Right cardiac atrium (tissue), 5 donors: ENCODE measurements around the gene LIG1. TPM values are rescaled to one million over a fixed set of nuclear protein-coding genes. Genes with fewer than 3 reads are reported as not detected.
"Not testable (repeated sequence)": the region's sequence is repeated elsewhere in the genome, so short reads cannot be mapped to it uniquely, and the experiment has no call there.

Experiments used
- ATAC-seq, 2 donors: fragments of 200-7000 bp; cut with Tn5 transposase; one replicate each; pipeline versions ENCODE4 v1.8.0 to v1.9.1; 2020; ENCODE audit warnings: moderate library complexity in 2 of 2, mild to moderate bottlenecking in 1 of 2
- DNase-seq, 3 donors: peaks; one replicate each; pipeline ENCODE4 v3.0.0-alpha.2; 2020
- H3K27ac ChIP-seq: one replicate; pipeline ENCODE4 v1.5.1; 2013; ENCODE audit warnings: mild to moderate bottlenecking, low read length, control low read depth, moderate library complexity
- H3K27me3 ChIP-seq: one replicate; pipeline ENCODE4 v1.6.1; 2013; ENCODE audit not compliant: control insufficient read depth, insufficient read depth
- H3K4me1 ChIP-seq: one replicate; pipeline ENCODE4 v1.6.1; 2013; ENCODE audit warnings: low read length; ENCODE audit not compliant: control insufficient read depth, insufficient read depth
- H3K4me3 ChIP-seq: one replicate; pipeline ENCODE4 v1.5.1; 2013; ENCODE audit warnings: low read length, control low read depth
- H3K9me3 ChIP-seq: one replicate; pipeline ENCODE4 v1.6.1; 2013; ENCODE audit warnings: low read length; ENCODE audit not compliant: control insufficient read depth
- WGBS: extraction: QIAGEN DNeasy Blood & Tissue Kit; methylation state at CpG from one replicate; pipeline ENCODE4 v1.1.7; 2013; 5-methylcytosine and 5-hydroxymethylcytosine counted together
- intact Hi-C, 4 donors: fragments of 100-400 bp; cut with DNase I; formaldehyde crosslinking; loops; one replicate each; pipeline versions ENCODE4 v1.11.0 to v1.14.0; 2022 to 2023
- polyA plus RNA-seq: library from polyadenylated mRNA; stranded (reverse); fragments of 200-250 nt; gene quantifications from one replicate; pipeline ENCODE4 v1.2.3, GENCODE V29; 2013
- total RNA-seq, 4 donors: library from RNA; stranded (reverse); fragmentation: NEBNext Ultra II Directional; extraction: Animal tissue kit (Norgen Biotek cat#: 25700); gene quantifications; one replicate each; pipeline ENCODE4 v1.2.1, GENCODE V29; 2021
- donor health status: healthy with polysubstance abuse.
- donor health status: DM: no; HTN: yes; CAD: no.
- donor health status: DM: no; HTN: no; CAD: no.
- donor health status: DM: no; HTN: yes; CAD: no; lungs with severe emphysema.
- donor health status: DM: yes; HTN: yes; CAD: no.

Gene LIG1
- total and polyA plus RNA-seq, 5 donors, result 3.8 to 8.4 (median 5.3) TPM

- H3K4me1 ChIP-seq, result peaks cover 3% of the 10 kb centered on the region
- ATAC-seq (no peak), DNase-seq (no peak)
- H3K27ac ChIP-seq, result no peak overlapping the region
- 65% methylated on average over 13 of the region's 13 CpGs for WGBS
- intact Hi-C loops, result no loop called here
- H3K27me3 ChIP-seq, result no peaks in the 10 kb centered on the region
- H3K9me3 ChIP-seq, result no peaks in the 10 kb centered on the region
- H3K4me3 ChIP-seq, result no peak overlapping the region
Observed at GRCh38 chr19:48102870-48103751, 67.0 kb downstream of the LIG1 start.

- intact Hi-C loops, result no loop called here
- 84% methylated on average over 4 of the region's 4 CpGs for WGBS
Observed at GRCh38 chr19:48095612-48096175, 74.5 kb downstream of the LIG1 start.

DNA sequence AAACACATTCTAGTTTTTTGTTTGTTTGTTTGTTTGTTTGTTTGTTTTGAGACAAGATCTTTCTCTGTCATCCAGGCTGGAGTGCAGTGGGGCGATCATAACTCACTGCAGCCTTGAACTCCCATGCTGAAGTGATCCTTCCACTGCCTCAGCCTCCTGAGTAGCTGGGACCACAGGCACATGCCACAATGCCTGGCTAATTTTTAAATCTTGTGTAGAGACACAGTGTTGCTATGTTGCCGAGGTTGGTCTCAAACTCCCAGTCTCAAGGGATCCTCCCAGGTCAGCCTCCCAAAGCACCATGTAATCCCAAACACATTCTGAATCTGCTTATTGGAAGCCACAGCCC is 75.3 kb downstream of the LIG1 start:
- no peaks in the 10 kb centered on the region for H3K9me3 ChIP-seq
- WGBS, result 96% methylated on average over 2 of the region's 2 CpGs
- intact Hi-C loops, result no loop called here

More at GRCh38 chr19:48095612-48096175, 74.5 kb downstream of the LIG1 start:
- Histone ChIP-seq H3K9me3 (no peaks in the 10 kb centered on the region), H3K4me1 (no peaks in the 10 kb centered on the region), H3K27me3 (no peaks in the 10 kb centered on the region), H3K4me3 (no peak overlapping the region), H3K27ac (no peak overlapping the region)
- DNase-seq (no peak), ATAC-seq (no peak)

DNA sequence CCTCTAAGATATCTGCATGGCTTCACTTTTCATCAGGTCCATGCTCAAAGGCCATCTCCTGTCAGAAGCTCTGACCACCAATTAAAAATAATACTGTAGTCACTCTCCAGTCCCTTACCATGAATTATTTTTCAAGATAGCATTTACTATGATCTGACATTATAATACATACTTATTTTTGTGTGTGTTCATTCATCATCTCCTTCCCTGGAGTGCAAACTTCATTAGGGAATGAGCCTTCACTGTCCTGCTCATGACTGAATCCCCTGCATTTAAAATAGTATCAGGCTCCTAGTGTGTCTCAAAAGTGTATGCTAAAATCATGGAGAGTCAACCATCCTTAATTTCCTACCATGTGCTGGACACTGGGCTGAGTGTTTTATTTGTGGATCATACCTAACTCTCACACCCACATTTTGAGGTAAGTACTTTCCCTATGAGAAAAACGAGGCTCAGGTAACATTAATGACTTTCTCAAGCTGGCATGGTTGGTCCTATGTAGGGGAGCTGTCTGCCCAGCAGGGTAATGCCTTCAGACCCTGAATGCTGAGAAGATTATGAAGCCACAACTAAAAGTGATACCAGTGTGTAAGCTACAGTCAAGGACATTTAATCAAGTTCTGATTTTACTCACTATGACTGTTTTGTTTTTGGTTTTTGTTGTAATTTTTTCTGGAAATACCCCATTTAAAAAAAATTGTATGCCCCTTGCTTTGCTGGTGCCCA is 75.9 kb downstream of the LIG1 start:
- no peaks in the 10 kb centered on the region for H3K27me3 ChIP-seq

More for the DNA sequence above, 75.3 kb downstream of the LIG1 start:
- DNase-seq (no peak), ATAC-seq (no peak)
- Histone ChIP-seq H3K27me3 (no peaks in the 10 kb centered on the region), H3K4me3 (no peak overlapping the region), H3K4me1 (no peaks in the 10 kb centered on the region), H3K27ac (no peak overlapping the region)

GRCh38 chr19:48091111-48091718 is 78.9 kb downstream of the LIG1 start:
- WGBS, result 86% methylated on average over 13 of the region's 13 CpGs
- H3K27me3 ChIP-seq, H3K9me3 ChIP-seq, ATAC-seq, DNase-seq, H3K4me3 ChIP-seq, H3K27ac ChIP-seq, intact Hi-C loops, H3K4me1 ChIP-seq: not testable (repeated sequence)

More for the DNA sequence above, 75.9 kb downstream of the LIG1 start:
- intact Hi-C loops, result no loop called here
- WGBS, result 31% methylated on average over 1 of the region's 1 CpG
- Histone ChIP-seq H3K9me3 (no peaks in the 10 kb centered on the region), H3K4me3 (no peak overlapping the region), H3K4me1 (no peaks in the 10 kb centered on the region), H3K27ac (no peak overlapping the region)
- ATAC-seq, result no peak
- DNase-seq, result no peak

DNA sequence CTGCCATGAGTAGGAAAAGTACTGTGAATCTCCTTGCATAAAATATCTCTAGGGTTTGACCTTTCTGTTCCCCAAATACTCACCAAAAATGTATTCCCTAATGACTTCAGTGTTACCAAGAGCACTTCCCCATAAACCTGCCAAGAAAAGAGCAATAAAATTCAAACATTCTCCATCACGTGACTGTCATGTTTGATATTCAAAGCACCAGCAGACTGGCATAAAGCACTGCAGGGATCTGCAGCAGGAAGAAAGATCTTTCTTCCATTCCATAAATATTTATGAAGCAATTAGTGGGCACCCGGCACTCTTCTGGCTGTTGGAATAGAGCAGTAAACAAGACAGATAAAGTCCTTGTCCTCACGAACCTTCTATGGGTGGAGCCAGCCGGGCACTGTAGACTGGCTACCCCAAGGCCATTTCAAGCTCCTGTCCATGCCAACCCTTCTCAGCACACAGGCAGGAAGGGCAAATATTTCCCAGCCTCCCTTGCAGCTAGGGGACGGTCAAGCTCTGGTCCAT is 79.8 kb downstream of the LIG1 start:
- DNase-seq, result no peak
- H3K9me3 ChIP-seq, result no peaks in the 10 kb centered on the region
- WGBS, result 80% methylated on average over 5 of the region's 5 CpGs
- intact Hi-C loops, result no loop called here
- no peak for ATAC-seq
- H3K4me3 ChIP-seq, result no peak overlapping the region
- H3K27ac ChIP-seq, result no peak overlapping the region
- no peaks in the 10 kb centered on the region for H3K27me3 ChIP-seq
- H3K4me1 ChIP-seq, result no peaks in the 10 kb centered on the region

GRCh38 chr19:48088991-48089390 is 81.2 kb downstream of the LIG1 start:
- H3K4me3 ChIP-seq, ATAC-seq, H3K27me3 ChIP-seq, H3K4me1 ChIP-seq, intact Hi-C loops, H3K9me3 ChIP-seq, H3K27ac ChIP-seq, DNase-seq: not testable (repeated sequence)
- whole genome bisulfite sequencing, result 94% methylated on average over 6 of the region's 6 CpGs

DNA sequence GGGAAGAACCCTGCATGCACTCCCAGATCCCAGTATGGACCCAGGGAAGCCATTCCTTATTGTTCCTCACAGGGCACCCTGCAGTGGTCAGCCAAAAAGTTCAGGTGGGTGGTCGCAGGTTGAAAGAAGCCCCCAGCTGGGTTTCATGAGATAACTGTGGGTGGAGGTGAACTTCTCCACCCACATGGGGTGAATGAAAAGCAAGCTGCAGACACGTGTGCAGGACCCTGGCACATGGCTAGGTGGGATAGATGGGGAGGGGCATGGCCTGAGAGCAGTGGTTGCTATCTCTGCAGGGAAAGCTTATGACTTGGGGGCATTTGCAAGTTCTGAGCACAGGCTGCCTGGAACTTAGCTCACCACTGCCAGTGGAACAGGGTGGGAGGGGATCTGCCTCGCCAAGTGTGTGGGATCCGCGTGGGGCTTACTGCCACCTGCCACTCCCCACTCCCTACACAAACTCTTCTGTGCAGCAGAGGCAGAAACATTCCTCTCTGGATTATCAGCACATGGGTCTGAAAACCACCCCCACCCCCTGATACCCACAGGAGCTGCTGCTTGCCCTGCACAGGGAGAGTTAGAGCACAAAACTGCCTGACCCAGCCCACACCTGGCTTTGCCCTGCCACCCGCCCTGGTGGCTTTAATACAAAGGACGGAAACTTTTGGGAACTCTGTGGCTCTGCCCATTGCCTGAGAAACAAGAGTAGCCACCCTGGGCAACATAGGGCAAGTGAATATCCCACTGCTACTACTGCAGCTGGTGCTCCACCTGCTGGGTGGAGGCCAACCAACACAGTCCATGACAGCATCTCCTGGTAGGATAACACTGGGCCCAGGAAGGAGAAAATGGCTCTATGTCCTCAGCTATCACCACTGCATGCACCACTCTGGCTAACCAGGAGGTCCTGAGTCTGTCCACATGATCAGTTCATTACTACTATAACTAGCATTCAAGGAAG is 84.0 kb downstream of the LIG1 start:
- WGBS, result 89% methylated on average over 7 of the region's 7 CpGs
- no peak for DNase-seq
- Histone ChIP-seq H3K4me1 (no peaks in the 10 kb centered on the region), H3K9me3 (no peaks in the 10 kb centered on the region), H3K4me3 (no peak overlapping the region), H3K27me3 (no peaks in the 10 kb centered on the region), H3K27ac (no peak overlapping the region)
- intact Hi-C loops, result no loop called here
- no peak for ATAC-seq

DNA sequence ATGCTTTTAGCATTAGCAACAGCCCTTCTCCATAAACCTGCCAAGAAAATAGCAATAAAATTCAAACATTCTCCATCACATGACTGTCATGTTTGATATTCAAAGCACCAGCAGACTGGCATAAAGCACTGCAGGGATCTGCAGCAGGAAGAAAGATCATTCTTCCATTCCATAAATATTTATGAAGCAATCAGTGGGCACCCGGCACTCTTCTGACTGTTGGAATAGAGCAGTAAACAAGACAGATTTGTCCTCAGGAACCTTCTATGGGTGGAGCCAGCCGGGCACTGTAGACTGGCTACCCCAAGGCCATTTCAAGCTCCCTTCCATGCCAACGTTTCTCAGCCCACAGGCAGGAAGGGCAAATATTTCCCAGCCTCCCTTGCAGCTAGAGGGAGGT is 85.1 kb downstream of the LIG1 start:
- H3K9me3 ChIP-seq, result no peaks in the 10 kb centered on the region
- DNase-seq (no peak), ATAC-seq (no peak)
- no peaks in the 10 kb centered on the region for H3K4me1 ChIP-seq
- H3K4me3 ChIP-seq, result no peak overlapping the region
- no peaks in the 10 kb centered on the region for H3K27me3 ChIP-seq
- intact Hi-C loops, result no loop called here
- 68% methylated on average over 3 of the region's 3 CpGs for WGBS
- no peak overlapping the region for H3K27ac ChIP-seq

DNA sequence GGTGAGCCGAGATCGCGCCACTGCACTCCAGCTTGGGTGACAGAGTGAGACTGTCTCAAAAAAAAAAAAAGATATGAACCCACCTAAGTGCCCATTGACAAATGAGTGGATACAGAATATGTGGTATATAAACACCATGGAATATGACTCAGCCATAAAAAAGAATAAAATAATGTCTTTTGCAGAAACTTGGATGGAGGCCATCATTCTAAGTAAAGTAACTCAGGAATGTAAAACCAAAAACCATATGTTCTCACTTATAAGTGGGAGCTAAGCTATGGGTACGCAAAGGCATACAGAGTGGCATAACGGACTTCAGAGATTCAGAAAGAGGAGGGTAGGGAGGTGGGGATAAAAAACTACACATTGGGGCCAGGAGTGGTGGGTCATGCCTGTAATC is 89.0 kb downstream of the LIG1 start:
- no peak overlapping the region for H3K27ac ChIP-seq
- H3K9me3 ChIP-seq, result no peaks in the 10 kb centered on the region
- DNase-seq, result no peak
- H3K4me3 ChIP-seq, result no peak overlapping the region
- ATAC-seq, result no peak
- H3K27me3 ChIP-seq, result no peaks in the 10 kb centered on the region
- H3K4me1 ChIP-seq, result no peaks in the 10 kb centered on the region
- intact Hi-C loops, result no loop called here
- 96% methylated on average over 5 of the region's 5 CpGs for whole genome bisulfite sequencing
